ENCODE measurements around the gene FAM83G. TPM values are rescaled to one million over a fixed set of nuclear protein-coding genes. Genes with fewer than 3 reads are reported as not detected.

FAM83G gene
- total RNA-seq, 2 donors from 2014 or later = 24.2 to 27.0 TPM

DNA sequence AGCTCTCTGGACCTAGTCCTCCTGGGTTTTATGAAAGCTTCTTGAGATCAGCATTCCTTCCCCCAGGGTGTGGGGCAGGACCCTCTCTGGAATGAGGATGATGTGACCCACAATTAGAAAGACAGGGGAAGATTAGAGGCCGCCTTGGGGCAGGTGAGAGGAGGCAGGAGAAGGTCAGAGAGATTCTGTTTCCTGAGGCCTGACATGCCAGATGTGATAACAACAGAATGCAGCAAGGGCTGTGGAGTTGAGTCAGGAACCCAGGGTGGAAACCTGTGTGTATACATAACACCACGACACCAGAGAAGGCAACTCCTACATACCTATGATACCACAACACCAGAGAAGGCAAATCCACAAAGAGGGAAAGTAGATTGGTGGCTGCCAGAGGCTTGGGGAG is 58.0 kb downstream of the FAM83G start:
- DNase-seq = peak; percentile 58
- 64 to 80% methylated on average over 1 of the region's 2 CpGs for WGBS, 2 experiments (ENCODE audit: insufficient coverage in 1 of 2, insufficient read length in 1 of 2)
- Mint-ChIP-seq H3K4me3 (no peak overlapping the region), H3K9me3 (no peaks in the 10 kb centered on the region), H3K27me3 (ENCODE audit: insufficient read depth) (no peaks in the 10 kb centered on the region), H3K27ac (no peak overlapping the region), H3K36me3 (ENCODE audit: low read depth) (no peaks in the 10 kb centered on the region), H3K4me1 (peaks cover 9% of the 10 kb centered on the region)
- no peaks in the 10 kb centered on the region for H3K9me3 ChIP-seq (ENCODE audit: control insufficient read depth, low read length)
- H3K36me3 ChIP-seq (ENCODE audit: control insufficient read depth, insufficient read depth, low read length) = no peaks in the 10 kb centered on the region
- no peak overlapping the region for H3K9ac ChIP-seq (ENCODE audit: extremely low read depth, low read length, poor library complexity, severe bottlenecking)
- no peaks in the 10 kb centered on the region for H3K27me3 ChIP-seq (ENCODE audit: control insufficient read depth, insufficient read depth, low read length, poor library complexity, severe bottlenecking)
- H3K4me1 ChIP-seq (ENCODE audit: control insufficient read depth, insufficient read depth, low read length) = no peaks in the 10 kb centered on the region
- H3K27ac ChIP-seq (ENCODE audit: low read depth, low read length) = no peak overlapping the region
- no peak overlapping the region for H3K4me3 ChIP-seq (ENCODE audit: low read length)
- no peak for TF ChIP-seq CTCF (conservative IDR thresholded peaks at IDR 0.05)

- Mint-ChIP-seq H3K4me3 (no peak overlapping the region), H3K27me3 (ENCODE audit: insufficient read depth) (no peaks in the 10 kb centered on the region), H3K36me3 (ENCODE audit: low read depth) (no peaks in the 10 kb centered on the region), H3K9me3 (no peaks in the 10 kb centered on the region), H3K4me1 (peaks cover 2% of the 10 kb centered on the region), H3K27ac (no peak overlapping the region)
- TF ChIP-seq CTCF (conservative IDR thresholded peaks at IDR 0.05) = no peak
- Histone ChIP-seq H3K9me3 (ENCODE audit: control insufficient read depth, low read length) (no peaks in the 10 kb centered on the region), H3K9ac (ENCODE audit: extremely low read depth, low read length, poor library complexity, severe bottlenecking) (no peak overlapping the region), H3K4me3 (ENCODE audit: low read length) (no peak overlapping the region), H3K27me3 (ENCODE audit: control insufficient read depth, insufficient read depth, low read length, poor library complexity, severe bottlenecking) (no peaks in the 10 kb centered on the region), H3K27ac (ENCODE audit: low read depth, low read length) (no peak overlapping the region), H3K4me1 (ENCODE audit: control insufficient read depth, insufficient read depth, low read length) (no peaks in the 10 kb centered on the region), H3K36me3 (ENCODE audit: control insufficient read depth, insufficient read depth, low read length) (no peaks in the 10 kb centered on the region)
- no peak for DNase-seq
- WGBS, 2 experiments (ENCODE audit: insufficient coverage in 1 of 2, insufficient read length in 1 of 2) = 92 to 95% methylated on average over 4 to 5 of the region's 5 CpGs
Measured at GRCh38 chr17:18944646-18945045, 59.9 kb downstream of the FAM83G start.

- Histone ChIP-seq H3K36me3 (ENCODE audit: control insufficient read depth, insufficient read depth, low read length) (no peaks in the 10 kb centered on the region), H3K9ac (ENCODE audit: extremely low read depth, low read length, poor library complexity, severe bottlenecking) (no peak overlapping the region), H3K4me3 (ENCODE audit: low read length) (no peak overlapping the region), H3K27me3 (ENCODE audit: control insufficient read depth, insufficient read depth, low read length, poor library complexity, severe bottlenecking) (no peaks in the 10 kb centered on the region), H3K4me1 (ENCODE audit: control insufficient read depth, insufficient read depth, low read length) (no peaks in the 10 kb centered on the region), H3K9me3 (ENCODE audit: control insufficient read depth, low read length) (no peaks in the 10 kb centered on the region), H3K27ac (ENCODE audit: low read depth, low read length) (no peak overlapping the region)
- H3K4me3 Mint-ChIP-seq = no peak overlapping the region
- 75 to 94% methylated on average over 2 of the region's 2 CpGs for WGBS, 2 experiments (ENCODE audit: insufficient coverage in 1 of 2, insufficient read length in 1 of 2)
- no peaks in the 10 kb centered on the region for H3K27me3 Mint-ChIP-seq (ENCODE audit: insufficient read depth)
- H3K36me3 Mint-ChIP-seq (ENCODE audit: low read depth) = no peaks in the 10 kb centered on the region
- H3K27ac Mint-ChIP-seq = no peak overlapping the region
- no peaks in the 10 kb centered on the region for H3K9me3 Mint-ChIP-seq
- no peak for TF ChIP-seq CTCF (conservative IDR thresholded peaks at IDR 0.05)
- no peaks in the 10 kb centered on the region for H3K4me1 Mint-ChIP-seq
- DNase-seq = no peak
Measured at GRCh38 chr17:18938692-18939023, 65.9 kb downstream of the FAM83G start.
